PFSK-1 (cell line): ENCODE results near the gene TP63.

Source experiments
- POLR2AphosphoS5 ChIP-seq: IDR thresholded peaks from 2 replicates; pipeline ENCODE4 v1.6.1; 2012; ENCODE audit warnings: low read depth, mild to moderate bottlenecking, control low read depth, low read length, moderate library complexity
- SIN3A ChIP-seq: IDR thresholded peaks from 2 replicates; pipeline ENCODE4 v1.6.1; 2012; ENCODE audit warnings: mild to moderate bottlenecking, low read length, moderate library complexity, borderline replicate concordance; ENCODE audit not compliant: insufficient read depth

GRCh38 chr3:189779166-189779565, 148.0 kb downstream of the TP63 start:
- TF ChIP-seq SIN3A (no peak), POLR2AphosphoS5 (no peak)
